Trophoblast cell (in vitro differentiated cells and primary cell): Measurements from ENCODE around the gene PIK3R5.

ENCODE experiments used
- DNase-seq, 2 donors: peaks; one replicate each; pipeline ENCODE4 v3.0.0-alpha.2; 2016
- H2AFZ ChIP-seq: 2 replicates; pipeline ENCODE4 v1.6.1; 2013; ENCODE audit warnings: low read length, moderate library complexity, mild to moderate bottlenecking; ENCODE audit not compliant: insufficient read depth, poor library complexity
- H2AK5ac ChIP-seq: 2 replicates; pipeline ENCODE4 v1.6.1; 2013; ENCODE audit warnings: mild to moderate bottlenecking, low read length
- H2BK120ac ChIP-seq: 2 replicates; pipeline ENCODE4 v1.6.1; 2013; ENCODE audit warnings: low read length, mild to moderate bottlenecking, moderate library complexity; ENCODE audit not compliant: insufficient read depth, poor library complexity
- H2BK12ac ChIP-seq: 2 replicates; pipeline ENCODE4 v1.6.1; 2013; ENCODE audit warnings: mild to moderate bottlenecking, low read length, moderate library complexity
- H2BK5ac ChIP-seq: 2 replicates; pipeline ENCODE4 v1.6.1; 2013; ENCODE audit warnings: low read length, low read depth, moderate library complexity, mild to moderate bottlenecking; ENCODE audit not compliant: poor library complexity
- H3K14ac ChIP-seq: 2 replicates; pipeline ENCODE4 v1.6.1; 2013; ENCODE audit warnings: mild to moderate bottlenecking, low read length
- H3K18ac ChIP-seq: 2 replicates; pipeline ENCODE4 v1.6.1; 2013; ENCODE audit warnings: mild to moderate bottlenecking, low read length
- H3K23ac ChIP-seq: 2 replicates; pipeline ENCODE4 v1.6.1; 2013; ENCODE audit warnings: low read length
- H3K27ac ChIP-seq: 2 replicates; pipeline ENCODE4 v1.5.1; 2013; ENCODE audit warnings: low read depth, mild to moderate bottlenecking, inconsistent platforms, low read length, moderate library complexity
- H3K27me3 ChIP-seq: 2 replicates; pipeline ENCODE4 v1.6.1; 2013; ENCODE audit warnings: inconsistent platforms, mild to moderate bottlenecking, low read length, moderate library complexity; ENCODE audit not compliant: insufficient read depth
- H3K36me3 ChIP-seq, 2 experiments: 1 replicate in 1 of 2; 2 replicates in 1 of 2; pipeline ENCODE4 v1.6.1; 2013; ENCODE audit warnings: low read length in 2 of 2, mild to moderate bottlenecking in 2 of 2, moderate library complexity in 1 of 2; ENCODE audit not compliant: insufficient read depth in 2 of 2, control insufficient read depth in 1 of 2
- H3K4ac ChIP-seq: 2 replicates; pipeline ENCODE4 v1.6.1; 2013; ENCODE audit warnings: low read depth, mild to moderate bottlenecking, low read length, moderate library complexity
- H3K4me1 ChIP-seq, 2 experiments: 1 replicate in 1 of 2; 2 replicates in 1 of 2; pipeline ENCODE4 v1.6.1; 2013; ENCODE audit warnings: low read length in 2 of 2, mild to moderate bottlenecking in 2 of 2, moderate library complexity in 1 of 2; ENCODE audit not compliant: insufficient read depth in 2 of 2, control insufficient read depth in 1 of 2
- H3K4me2 ChIP-seq: 2 replicates; pipeline ENCODE4 v1.6.1; 2013; ENCODE audit warnings: inconsistent platforms, mild to moderate bottlenecking, low read length, moderate library complexity
- H3K4me3 ChIP-seq: 2 replicates; pipeline ENCODE4 v1.5.1; 2013; ENCODE audit warnings: mild to moderate bottlenecking, low read depth, low read length, inconsistent platforms
- H3K79me1 ChIP-seq: one replicate; pipeline ENCODE4 v1.6.1; 2013; ENCODE audit warnings: low read length
- H3K79me2 ChIP-seq: 2 replicates; pipeline ENCODE4 v1.6.1; 2013; ENCODE audit warnings: low read length, mild to moderate bottlenecking; ENCODE audit not compliant: control insufficient read depth, insufficient read depth, poor library complexity
- H3K9ac ChIP-seq: 2 replicates; pipeline ENCODE4 v1.6.1; 2013; ENCODE audit warnings: mild to moderate bottlenecking, low read length
- H3K9me3 ChIP-seq: 2 replicates; pipeline ENCODE4 v1.6.1; 2013; ENCODE audit warnings: low read depth, mild to moderate bottlenecking, control low read depth, inconsistent platforms, low read length; ENCODE audit not compliant: insufficient read depth
- H4K12ac ChIP-seq: 2 replicates; pipeline ENCODE4 v1.6.1; 2013; ENCODE audit warnings: low read depth, mild to moderate bottlenecking, low read length, moderate library complexity
- H4K8ac ChIP-seq: 2 replicates; pipeline ENCODE4 v1.6.1; 2013; ENCODE audit warnings: low read depth, mild to moderate bottlenecking, low read length, moderate library complexity
- H4K91ac ChIP-seq: one replicate; pipeline ENCODE4 v1.6.1; 2013; ENCODE audit warnings: low read depth, mild to moderate bottlenecking, low read length, moderate library complexity
- WGBS: extraction: QIAGEN DNeasy Blood & Tissue Kit; methylation state at CpG from one replicate; pipeline ENCODE4 v1.1.7; 2013; ENCODE audit warnings: missing lambda C conversion rate; ENCODE audit not compliant: insufficient read length, insufficient coverage; ENCODE audit errors: extremely low coverage; 5-methylcytosine and 5-hydroxymethylcytosine counted together

Gene PIK3R5

GRCh38 chr17:8888704-8889302 lies 76.7 kb downstream of the PIK3R5 start:
- no peak overlapping the region for H3K4ac ChIP-seq
- H4K8ac ChIP-seq = no peak overlapping the region
- H3K79me2 ChIP-seq = no peaks in the 10 kb centered on the region
- no peaks in the 10 kb centered on the region for H3K27me3 ChIP-seq
- no peaks in the 10 kb centered on the region for H3K4me1 ChIP-seq
- H3K36me3 ChIP-seq = no peaks in the 10 kb centered on the region
- no CpG with 5 or more reads among the region's 8 CpGs for WGBS
- no peak overlapping the region for H2BK120ac ChIP-seq
- no peak overlapping the region for H4K12ac ChIP-seq
- no peak overlapping the region for H4K91ac ChIP-seq
- H2AK5ac ChIP-seq = no peak overlapping the region
- no peak overlapping the region for H3K14ac ChIP-seq
- peaks cover 3% of the 10 kb centered on the region for H3K9me3 ChIP-seq
- no peak overlapping the region for H2BK5ac ChIP-seq
- H2BK12ac ChIP-seq = no peak overlapping the region
- no peak overlapping the region for H3K23ac ChIP-seq
- H3K9ac ChIP-seq = no peak overlapping the region
- H3K79me1 ChIP-seq = no peaks in the 10 kb centered on the region
- H3K4me2 ChIP-seq = no peak overlapping the region
- no peak overlapping the region for H3K27ac ChIP-seq
- no peak overlapping the region for H2AFZ ChIP-seq
- no peak for DNase-seq
- H3K18ac ChIP-seq = no peak overlapping the region
- no peak overlapping the region for H3K4me3 ChIP-seq

GRCh38 chr17:8887834-8888703 lies 77.4 kb downstream of the PIK3R5 start:
- Histone ChIP-seq H4K12ac (no peak overlapping the region), H3K4me1 (no peaks in the 10 kb centered on the region), H3K9me3 (peaks cover 3% of the 10 kb centered on the region), H2BK120ac (no peak overlapping the region), H3K27ac (no peak overlapping the region), H2AFZ (no peak overlapping the region), H3K27me3 (no peaks in the 10 kb centered on the region), H3K18ac (no peak overlapping the region), H2BK5ac (no peak overlapping the region), H3K79me2 (no peaks in the 10 kb centered on the region), H3K79me1 (no peaks in the 10 kb centered on the region), H3K4me3 (no peak overlapping the region), H3K9ac (no peak overlapping the region), H3K23ac (no peak overlapping the region), H3K4ac (no peak overlapping the region), H4K91ac (no peak overlapping the region), H2AK5ac (no peak overlapping the region), H3K4me2 (no peak overlapping the region), H4K8ac (no peak overlapping the region), H3K36me3 (no peaks in the 10 kb centered on the region), H2BK12ac (no peak overlapping the region), H3K14ac (no peak overlapping the region)
- no CpG with 5 or more reads among the region's 39 CpGs for WGBS
- DNase-seq = peak; percentile 41 to 69

- no peak overlapping the region for H3K9ac ChIP-seq
- no peak overlapping the region for H4K12ac ChIP-seq
- no peak overlapping the region for H3K14ac ChIP-seq
- H3K9me3 ChIP-seq = peaks cover 3% of the 10 kb centered on the region
- no peak overlapping the region for H3K23ac ChIP-seq
- H2BK5ac ChIP-seq = no peak overlapping the region
- H4K91ac ChIP-seq = no peak overlapping the region
- H3K27me3 ChIP-seq = no peaks in the 10 kb centered on the region
- no peak overlapping the region for H3K4me2 ChIP-seq
- no peak overlapping the region for H4K8ac ChIP-seq
- no peak overlapping the region for H3K27ac ChIP-seq
- H3K4ac ChIP-seq = no peak overlapping the region
- no peak for DNase-seq
- no peaks in the 10 kb centered on the region for H3K36me3 ChIP-seq
- H2BK12ac ChIP-seq = no peak overlapping the region
- no CpG with 5 or more reads among the region's 11 CpGs for WGBS
- no peak overlapping the region for H3K4me3 ChIP-seq
- no peaks in the 10 kb centered on the region for H3K79me1 ChIP-seq
- no peak overlapping the region for H2BK120ac ChIP-seq
- H3K79me2 ChIP-seq = no peaks in the 10 kb centered on the region
- H3K4me1 ChIP-seq = no peaks in the 10 kb centered on the region
- no peak overlapping the region for H3K18ac ChIP-seq
- H2AFZ ChIP-seq = no peak overlapping the region
- H2AK5ac ChIP-seq = no peak overlapping the region
These were observed 78.2 kb downstream of the PIK3R5 start for GRCh38 chr17:8887301-8887700.

- Histone ChIP-seq H3K4ac (no peak overlapping the region), H3K18ac (no peak overlapping the region), H3K4me1 (no peaks in the 10 kb centered on the region), H4K8ac (no peak overlapping the region), H3K79me1 (no peaks in the 10 kb centered on the region), H2BK5ac (no peak overlapping the region), H4K91ac (no peak overlapping the region), H3K27ac (no peak overlapping the region), H2BK12ac (no peak overlapping the region), H4K12ac (no peak overlapping the region), H3K9me3 (peaks cover 3% of the 10 kb centered on the region), H3K9ac (no peak overlapping the region), H3K23ac (no peak overlapping the region), H2AFZ (no peak overlapping the region), H2BK120ac (no peak overlapping the region), H3K4me2 (no peak overlapping the region), H3K4me3 (no peak overlapping the region), H2AK5ac (no peak overlapping the region), H3K36me3 (no peaks in the 10 kb centered on the region), H3K14ac (no peak overlapping the region), H3K27me3 (no peaks in the 10 kb centered on the region), H3K79me2 (no peaks in the 10 kb centered on the region)
- WGBS = no CpG with 5 or more reads among the region's 23 CpGs
- no peak for DNase-seq
These were observed 79.4 kb downstream of the PIK3R5 start for GRCh38 chr17:8885967-8886684.
